HEK293 (cell line): ENCODE data around the gene RASSF3.
"Not testable (repeated sequence)": the region's sequence is repeated elsewhere in the genome, so short reads cannot be mapped to it uniquely, and the experiment has no call there.

ENCODE experiments used
- CTCF ChIA-PET: fragments of 350-600 bp; formaldehyde crosslinking; extraction: SDS; loops from one replicate; lab custom pipeline; 2021; ENCODE audit warnings: antibody characterized with exemption; lab: Yijun Ruan, JAX
- POLR2A ChIA-PET: fragments of 300-600 bp; formaldehyde crosslinking; extraction: SDS; loops from one replicate; lab custom pipeline; 2020; ENCODE audit warnings: antibody characterized with exemption, inconsistent platforms; lab: Yijun Ruan, JAX
- H3K27ac ChIP-seq: fragments of 200-500 bp; sonication (Bioruptor generic); 2 replicates; pipeline ENCODE4 v1.5.1; 2014; ENCODE audit warnings: low read depth, low read length, control low read depth, inconsistent platforms; ENCODE audit errors: extremely low read depth
- H3K36me3 ChIP-seq, 2 experiments: fragments of 200-500 bp in 1 of 2; sonication (Bioruptor generic) in 1 of 2; 1 replicate in 1 of 2; 2 replicates in 1 of 2; pipeline ENCODE4 v1.5.1; 2014 to 2017; ENCODE audit warnings: inconsistent platforms in 2 of 2, low read length in 2 of 2; ENCODE audit not compliant: control insufficient read depth in 2 of 2, insufficient read depth in 1 of 2
- H3K4me1 ChIP-seq: fragments of 200-500 bp; sonication (Bioruptor generic); 2 replicates; pipeline ENCODE4 v1.5.1; 2014; ENCODE audit warnings: mild to moderate bottlenecking, low read length, inconsistent platforms; ENCODE audit not compliant: control insufficient read depth, insufficient read depth
- H3K4me3 ChIP-seq: 2 replicates; pipeline ENCODE4 v1.5.1; 2011; ENCODE audit warnings: low read depth, mild to moderate bottlenecking, control low read depth, low read length, moderate library complexity
- H3K9me3 ChIP-seq: fragments of 200-500 bp; sonication (Bioruptor generic); 2 replicates; pipeline ENCODE4 v1.5.1; 2014; ENCODE audit warnings: low read depth, low read length, inconsistent platforms; ENCODE audit not compliant: control insufficient read depth, insufficient read depth
- EGR2 ChIP-seq: fragments of 450-650 bp; formaldehyde crosslinking; IDR thresholded peaks from 2 replicates; pipeline ENCODE4 v1.5.1; 2016; ENCODE audit warnings: low read depth, missing biosample characterization, missing genetic modification characterization
- HOXC10 ChIP-seq: sonication (generic); formaldehyde crosslinking; IDR thresholded peaks from 2 replicates; pipeline ENCODE4 v1.8.1; 2023; ENCODE audit warnings: mild to moderate bottlenecking, missing genetic modification reagents
- MZF1 ChIP-seq: fragments of 450-650 bp; formaldehyde crosslinking; IDR thresholded peaks from 2 replicates; pipeline ENCODE4 v1.5.1; 2017; ENCODE audit warnings: missing biosample characterization, missing genetic modification characterization, borderline replicate concordance
- PRDM1 ChIP-seq: fragments of 450-650 bp; formaldehyde crosslinking; IDR thresholded peaks from 2 replicates; pipeline ENCODE4; 2016; ENCODE audit warnings: missing biosample characterization, missing genetic modification characterization
- SALL2 ChIP-seq: fragments of 450-650 bp; formaldehyde crosslinking; IDR thresholded peaks from 2 replicates; pipeline ENCODE4 v1.5.0; 2017; ENCODE audit warnings: missing biosample characterization, mild to moderate bottlenecking, missing genetic modification characterization, borderline replicate concordance
- SCRT2 ChIP-seq: fragments of 450-650 bp; formaldehyde crosslinking; IDR thresholded peaks from 2 replicates; pipeline ENCODE4 v1.5.1; 2016; ENCODE audit warnings: missing biosample characterization, missing genetic modification characterization
- WT1 ChIP-seq: fragments of 450-650 bp; formaldehyde crosslinking; IDR thresholded peaks from 2 replicates; pipeline ENCODE4 v1.5.1; 2016; ENCODE audit warnings: missing biosample characterization, missing genetic modification characterization
- ZBTB17 ChIP-seq: fragments of 450-650 bp; formaldehyde crosslinking; IDR thresholded peaks from 2 replicates; pipeline ENCODE4 v1.5.1; 2016; ENCODE audit warnings: missing biosample characterization, missing genetic modification characterization
- ZBTB8A ChIP-seq: fragments of 450-650 bp; formaldehyde crosslinking; IDR thresholded peaks from 2 replicates; pipeline ENCODE4 v1.5.1; 2016; ENCODE audit warnings: missing biosample characterization, missing genetic modification characterization
- ZEB2 ChIP-seq: fragments of 450-650 bp; formaldehyde crosslinking; IDR thresholded peaks from 2 replicates; pipeline ENCODE4 v1.5.1; 2016; ENCODE audit warnings: missing biosample characterization, missing genetic modification characterization
- ZFHX2 ChIP-seq: fragments of 450-650 bp; formaldehyde crosslinking; conservative IDR thresholded peaks from 2 replicates; pipeline ENCODE4 v1.5.1; 2016; ENCODE audit warnings: missing biosample characterization, missing genetic modification characterization
- ZNF112 ChIP-seq: fragments of 450-650 bp; formaldehyde crosslinking; IDR thresholded peaks from 2 replicates; pipeline ENCODE4 v1.5.0; 2017; ENCODE audit warnings: missing biosample characterization, missing genetic modification characterization
- ZNF121 ChIP-seq: fragments of 450-650 bp; formaldehyde crosslinking; IDR thresholded peaks from 2 replicates; pipeline ENCODE4 v1.5.1; 2016; ENCODE audit warnings: missing biosample characterization, missing genetic modification characterization
- ZNF174 ChIP-seq: fragments of 450-650 bp; formaldehyde crosslinking; IDR thresholded peaks from 2 replicates; pipeline ENCODE4 v1.5.0; 2017; ENCODE audit warnings: missing biosample characterization, mild to moderate bottlenecking, missing genetic modification characterization
- ZNF223 ChIP-seq: fragments of 450-650 bp; formaldehyde crosslinking; IDR thresholded peaks from 2 replicates; pipeline ENCODE4 v1.5.1; 2016; ENCODE audit warnings: missing biosample characterization, missing genetic modification characterization
- ZNF416 ChIP-seq: fragments of 450-650 bp; formaldehyde crosslinking; IDR thresholded peaks from 2 replicates; pipeline ENCODE4 v1.5.1; 2016; ENCODE audit warnings: missing biosample characterization, missing genetic modification characterization
- ZNF664 ChIP-seq: fragments of 450-650 bp; formaldehyde crosslinking; IDR thresholded peaks from 2 replicates; pipeline ENCODE4 v1.5.1; 2016; ENCODE audit warnings: missing biosample characterization, missing genetic modification characterization
- ZNF792 ChIP-seq: fragments of 450-650 bp; formaldehyde crosslinking; IDR thresholded peaks from 2 replicates; pipeline ENCODE4 v1.5.1; 2016; ENCODE audit warnings: missing biosample characterization, missing genetic modification characterization
- TF ChIP-seq, protein P1 (sequence below): fragments of 450-650 bp; formaldehyde crosslinking; IDR thresholded peaks from 2 replicates; pipeline ENCODE4 v1.5.1; 2017; ENCODE audit warnings: missing biosample characterization, missing genetic modification characterization
- TF ChIP-seq, protein P2 (sequence below): fragments of 450-650 bp; formaldehyde crosslinking; IDR thresholded peaks from 2 replicates; pipeline ENCODE4 v1.5.1; 2016; ENCODE audit warnings: missing biosample characterization, missing genetic modification characterization, low read depth

The RASSF3 gene

DNA sequence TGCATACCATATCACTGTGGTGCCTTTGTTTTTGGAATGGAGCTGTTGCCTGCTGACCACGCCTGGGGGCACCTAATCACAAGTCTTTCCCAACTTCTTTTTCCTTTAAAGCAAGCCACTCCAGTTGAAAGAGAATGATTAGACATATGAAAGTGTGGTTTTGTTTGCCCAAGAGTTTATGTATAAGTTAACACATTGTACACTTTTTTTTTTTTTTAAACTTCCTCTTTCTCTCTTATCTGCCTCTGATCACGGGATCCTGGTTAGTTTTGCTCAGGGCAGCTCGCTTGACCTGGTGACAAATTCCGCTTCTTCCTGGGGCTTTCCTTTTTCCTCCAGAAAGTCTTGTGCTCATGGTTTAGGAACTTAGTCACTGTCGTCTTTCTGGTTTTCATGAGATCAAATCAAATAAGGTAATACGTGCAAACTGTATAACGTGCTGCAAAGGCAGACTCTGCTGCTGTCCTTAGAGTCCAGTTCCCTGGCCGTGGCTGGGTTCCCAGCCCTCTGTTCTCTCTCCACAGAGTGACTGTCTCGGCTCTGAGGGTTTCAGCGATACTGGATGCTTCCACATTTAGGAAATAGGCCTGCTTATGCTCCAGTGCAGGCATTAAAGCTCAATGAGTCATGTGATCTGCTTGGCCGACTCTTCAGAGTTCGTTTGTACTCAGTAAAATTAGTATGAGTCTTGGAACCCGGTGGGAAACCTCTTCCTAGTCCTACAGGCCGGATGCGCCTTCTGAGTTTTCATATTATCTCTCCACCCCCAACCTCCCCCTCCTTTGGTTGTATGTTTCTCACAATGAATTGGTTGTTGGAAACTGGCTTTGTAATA, 15.2 kb downstream of the RASSF3 start:
- Histone ChIP-seq H3K4me1 (peaks cover 9% of the 10 kb centered on the region), H3K9me3 (no peaks in the 10 kb centered on the region), H3K27ac (peak overlapping the region; percentile 50), H3K36me3 (no peaks in the 10 kb centered on the region; a peak in 1 of 3 replicates), H3K4me3 (peak overlapping the region; percentile 17)
- ChIA-PET POLR2A (interaction anchor here (0.7 to 1.2 kb wide), 3 partner anchors 14 to 21 kb away, joined by 3 to 9 read pairs (median 4); partner anchors contain the start of gene RASSF3), CTCF (no interaction called here)
- peak; percentile 47 for TF ChIP-seq ZBTB17
- TF ChIP-seq, protein P1, sequence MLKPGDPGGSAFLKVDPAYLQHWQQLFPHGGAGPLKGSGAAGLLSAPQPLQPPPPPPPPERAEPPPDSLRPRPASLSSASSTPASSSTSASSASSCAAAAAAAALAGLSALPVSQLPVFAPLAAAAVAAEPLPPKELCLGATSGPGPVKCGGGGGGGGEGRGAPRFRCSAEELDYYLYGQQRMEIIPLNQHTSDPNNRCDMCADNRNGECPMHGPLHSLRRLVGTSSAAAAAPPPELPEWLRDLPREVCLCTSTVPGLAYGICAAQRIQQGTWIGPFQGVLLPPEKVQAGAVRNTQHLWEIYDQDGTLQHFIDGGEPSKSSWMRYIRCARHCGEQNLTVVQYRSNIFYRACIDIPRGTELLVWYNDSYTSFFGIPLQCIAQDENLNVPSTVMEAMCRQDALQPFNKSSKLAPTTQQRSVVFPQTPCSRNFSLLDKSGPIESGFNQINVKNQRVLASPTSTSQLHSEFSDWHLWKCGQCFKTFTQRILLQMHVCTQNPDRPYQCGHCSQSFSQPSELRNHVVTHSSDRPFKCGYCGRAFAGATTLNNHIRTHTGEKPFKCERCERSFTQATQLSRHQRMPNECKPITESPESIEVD (tag by site-specific recombination), result peak; percentile 37; the same call in 1 of the 2 replicates
- no peak for TF ChIP-seq ZNF223
- no peak for TF ChIP-seq ZNF416 (tag by site-specific recombination)
- peak; percentile 61; the same call in 1 of the 2 replicates for TF ChIP-seq PRDM1 (tag by site-specific recombination)

DNA sequence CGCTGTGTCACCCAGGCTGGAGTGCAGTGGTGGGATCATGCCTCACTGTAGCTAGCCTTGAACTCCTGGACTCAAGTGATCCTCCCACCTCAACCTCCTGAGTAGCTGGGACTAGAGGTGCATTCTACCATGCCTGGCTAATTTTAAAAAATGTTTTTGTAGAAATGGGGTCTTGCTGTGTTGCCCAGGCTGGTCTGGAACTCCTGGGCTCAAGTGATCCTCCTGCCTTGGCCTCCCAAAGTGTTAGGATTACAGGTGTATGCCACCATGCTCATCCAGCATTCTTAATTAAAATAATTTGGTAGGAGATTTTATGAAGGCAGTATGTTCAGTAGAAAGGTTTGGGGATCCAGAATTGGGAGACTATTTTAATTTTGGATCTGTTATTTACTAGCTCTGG, 16.3 kb downstream of the RASSF3 start:
- not testable (repeated sequence) for H3K4me3 ChIP-seq, H3K36me3 ChIP-seq, H3K9me3 ChIP-seq, H3K27ac ChIP-seq, H3K4me1 ChIP-seq
- POLR2A ChIA-PET, result interaction anchor here (0.6 kb wide), 1 partner anchor 12 kb away, joined by 3 read pairs; no protein-coding TSS in a partner anchor
- CTCF ChIA-PET, result interaction anchor here (0.6 to 0.8 kb wide), 3 partner anchors 9 to 767 kb away, joined by 3 to 5 read pairs (median 5); no protein-coding TSS in a partner anchor
- peak; percentile 80 for TF ChIP-seq ZNF121 (tag by site-specific recombination)

DNA sequence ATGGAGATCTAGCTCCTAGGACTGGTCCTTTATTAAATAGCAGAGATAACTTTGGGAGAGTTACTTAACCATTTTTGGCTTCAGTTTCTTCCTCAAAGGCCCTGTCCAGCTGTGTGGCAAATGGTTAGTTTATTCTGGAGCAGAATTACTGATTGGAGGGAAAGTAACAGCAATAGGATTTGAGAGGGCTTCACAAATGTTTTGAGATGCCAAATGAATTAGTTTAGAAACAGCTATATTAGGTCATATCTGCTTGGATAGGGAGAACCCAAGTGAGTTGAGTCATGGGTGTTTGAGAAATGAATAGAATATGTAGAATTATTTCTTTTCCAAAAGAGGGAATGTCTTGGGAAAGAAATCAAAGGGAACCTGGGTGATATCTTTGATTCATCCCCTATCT, 17.5 kb downstream of the RASSF3 start:
- H3K9me3 ChIP-seq, result no peaks in the 10 kb centered on the region

DNA sequence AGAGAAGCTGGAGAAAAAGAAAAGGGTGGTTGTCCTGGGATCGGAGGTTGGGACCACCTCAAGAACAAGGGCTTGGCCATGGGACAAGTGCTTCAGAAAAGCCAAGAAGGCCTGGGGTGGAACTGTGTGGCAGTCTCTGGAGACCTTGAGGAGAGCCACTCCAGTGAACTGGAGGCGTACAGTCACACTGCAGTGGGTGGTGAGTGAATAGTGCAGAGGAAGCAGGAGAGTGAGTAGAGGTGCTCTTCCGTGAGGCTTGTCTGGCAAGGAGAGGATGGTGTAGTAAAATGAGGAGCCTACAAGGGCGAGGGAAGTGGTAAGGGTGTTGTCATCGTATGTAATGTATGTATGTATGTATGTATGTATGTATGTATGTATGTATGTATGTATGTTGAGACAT, 20.9 kb downstream of the RASSF3 start:
- Histone ChIP-seq H3K4me3 (no peak overlapping the region), H3K4me1 (peaks cover 16% of the 10 kb centered on the region), H3K36me3 (no peaks in the 10 kb centered on the region; a peak in 1 of 3 replicates)
- CTCF ChIA-PET, result no interaction called here
- TF ChIP-seq ZNF174 (tag by site-specific recombination), result no peak
- TF ChIP-seq ZNF792 (tag by site-specific recombination), result no peak
- no peak for TF ChIP-seq ZBTB8A
- TF ChIP-seq, protein P2, sequence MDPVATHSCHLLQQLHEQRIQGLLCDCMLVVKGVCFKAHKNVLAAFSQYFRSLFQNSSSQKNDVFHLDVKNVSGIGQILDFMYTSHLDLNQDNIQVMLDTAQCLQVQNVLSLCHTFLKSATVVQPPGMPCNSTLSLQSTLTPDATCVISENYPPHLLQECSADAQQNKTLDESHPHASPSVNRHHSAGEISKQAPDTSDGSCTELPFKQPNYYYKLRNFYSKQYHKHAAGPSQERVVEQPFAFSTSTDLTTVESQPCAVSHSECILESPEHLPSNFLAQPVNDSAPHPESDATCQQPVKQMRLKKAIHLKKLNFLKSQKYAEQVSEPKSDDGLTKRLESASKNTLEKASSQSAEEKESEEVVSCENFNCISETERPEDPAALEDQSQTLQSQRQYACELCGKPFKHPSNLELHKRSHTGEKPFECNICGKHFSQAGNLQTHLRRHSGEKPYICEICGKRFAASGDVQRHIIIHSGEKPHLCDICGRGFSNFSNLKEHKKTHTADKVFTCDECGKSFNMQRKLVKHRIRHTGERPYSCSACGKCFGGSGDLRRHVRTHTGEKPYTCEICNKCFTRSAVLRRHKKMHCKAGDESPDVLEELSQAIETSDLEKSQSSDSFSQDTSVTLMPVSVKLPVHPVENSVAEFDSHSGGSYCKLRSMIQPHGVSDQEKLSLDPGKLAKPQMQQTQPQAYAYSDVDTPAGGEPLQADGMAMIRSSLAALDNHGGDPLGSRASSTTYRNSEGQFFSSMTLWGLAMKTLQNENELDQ (tag by site-specific recombination), result no peak
- no peak for TF ChIP-seq HOXC10
- TF ChIP-seq EGR2 (tag by site-specific recombination), result peak; percentile 66; the same call in 1 of the 2 replicates
- TF ChIP-seq SALL2 (tag by site-specific recombination), result no peak
- TF ChIP-seq WT1 (tag by site-specific recombination), result no peak
- TF ChIP-seq SCRT2 (tag by site-specific recombination), result no peak
- TF ChIP-seq ZEB2, result no peak
- TF ChIP-seq ZFHX2 (tag by site-specific recombination), result peak; percentile 62
- TF ChIP-seq, all 188 proteins: peak for 2
- POLR2A ChIA-PET, result no interaction called here
- Histone ChIP-seq H3K9me3 (no peaks in the 10 kb centered on the region), H3K27ac (no peak overlapping the region)

More for the DNA sequence above, 17.5 kb downstream of the RASSF3 start:
- POLR2A ChIA-PET, result no interaction called here
- H3K36me3 ChIP-seq, result no peaks in the 10 kb centered on the region; a peak in 1 of 3 replicates
- TF ChIP-seq ZNF112 (tag by site-specific recombination), result no peak
- TF ChIP-seq ZNF664, result peak; percentile 31; the same call in 1 of the 2 replicates
- no peak for TF ChIP-seq MZF1
- no peak overlapping the region for H3K27ac ChIP-seq
- CTCF ChIA-PET, result interaction anchor here (0.6 to 1.3 kb wide), 2 partner anchors 60 to 64 kb away, joined by 4 to 5 read pairs; no protein-coding TSS in a partner anchor
- H3K4me1 ChIP-seq, result peaks cover 9% of the 10 kb centered on the region
- no peak overlapping the region for H3K4me3 ChIP-seq
